GM12891 (cell line): Measurements from ENCODE around the gene C7orf25.

Experiments
- DNase-seq: peaks from one replicate; pipeline ENCODE4 v3.0.0; 2011; ENCODE audit warnings: low spot score; ENCODE audit not compliant: insufficient read length
- FAIRE-seq: peaks from 2 replicates; lab custom pipeline; 2011; peaks lifted over from hg19 to GRCh38; lab: Jason Lieb, UNC
- PAX5 ChIP-seq: IDR thresholded peaks from 2 replicates; pipeline ENCODE4 v1.6.1; 2011; ENCODE audit warnings: low read length, moderate library complexity, mild to moderate bottlenecking; ENCODE audit not compliant: insufficient read depth, severe bottlenecking
- POLR2A ChIP-seq: IDR thresholded peaks from 2 replicates; pipeline ENCODE4 v1.6.1; 2011; ENCODE audit warnings: low read depth, low read length, control low read depth
- POLR2AphosphoS5 ChIP-seq: IDR thresholded peaks from 2 replicates; pipeline ENCODE4 v1.6.1; 2011; ENCODE audit warnings: low read depth, low read length, control low read depth
- POU2F2 ChIP-seq: IDR thresholded peaks from 2 replicates; pipeline ENCODE4 v1.6.1; 2011; ENCODE audit warnings: low read depth, mild to moderate bottlenecking, control low read depth, low read length, moderate library complexity
- SPI1 ChIP-seq: IDR thresholded peaks from 2 replicates; pipeline ENCODE4 v1.6.1; 2011; ENCODE audit warnings: low read depth, low read length, control low read depth
- TAF1 ChIP-seq: IDR thresholded peaks from 2 replicates; pipeline ENCODE4 v1.6.1; 2011; ENCODE audit warnings: low read depth, low read length, control low read depth

The C7orf25 gene

DNA sequence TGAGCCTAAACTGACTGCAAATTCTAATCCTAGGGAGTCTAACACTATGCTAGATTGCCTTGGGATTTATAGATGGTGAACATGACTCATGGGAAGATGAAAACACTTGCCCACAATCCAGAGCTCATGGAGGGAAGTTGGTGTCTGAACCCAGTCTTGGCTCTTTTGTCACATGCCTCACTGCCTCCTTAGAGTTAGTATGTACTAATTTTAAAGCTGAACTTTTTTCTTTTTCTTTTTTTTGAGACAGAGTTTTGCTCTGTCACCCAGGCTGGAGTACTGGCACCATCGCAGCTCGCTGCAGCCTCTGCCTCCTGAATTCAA is 34.7 kb upstream of the C7orf25 start:
- no peak for DNase-seq

DNA sequence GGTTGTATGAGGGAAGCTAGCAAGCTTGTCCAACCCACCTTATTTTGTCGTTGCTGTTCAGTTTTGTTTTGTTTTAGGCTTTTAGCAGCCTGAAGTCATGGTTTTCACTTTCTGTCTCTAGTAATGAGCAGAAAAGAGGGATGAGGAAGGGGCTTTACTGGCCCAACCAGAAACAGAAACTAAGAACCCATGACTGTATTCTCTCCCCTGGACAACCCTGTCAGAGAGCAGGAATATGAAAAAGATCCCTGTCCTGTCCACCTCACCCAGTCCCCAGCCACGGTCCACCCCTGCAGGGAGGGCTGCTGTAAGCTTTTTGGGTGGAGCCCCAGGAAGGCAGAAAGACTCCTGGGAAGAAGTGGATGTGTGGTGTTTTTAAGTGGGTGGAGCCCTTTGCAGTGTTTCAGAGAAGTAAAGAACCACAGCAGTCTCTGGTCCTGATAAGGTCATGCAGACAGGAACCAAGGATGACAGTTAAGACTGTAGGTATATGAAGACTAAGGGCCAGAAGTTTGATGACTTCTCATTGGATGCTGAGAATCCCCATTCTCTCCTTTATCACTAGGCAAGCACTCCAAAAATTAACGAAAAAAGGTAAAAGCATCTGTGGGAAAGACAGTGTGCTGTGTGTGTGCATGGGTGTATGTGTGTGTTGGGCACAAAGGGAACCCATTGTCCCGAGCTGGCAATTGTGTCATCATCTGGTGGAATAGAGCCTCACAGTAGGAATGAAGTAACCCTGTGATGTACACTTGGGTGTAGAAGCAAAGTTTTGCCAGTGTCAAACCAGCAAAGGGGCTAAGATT is 34.2 kb upstream of the C7orf25 start:
- FAIRE-seq (peak; percentile 71), DNase-seq (no peak)

More for the DNA sequence above, 34.7 kb upstream of the C7orf25 start:
- no peak for FAIRE-seq
- TF ChIP-seq POLR2AphosphoS5 (no peak), PAX5 (no peak), POLR2A (no peak), SPI1 (no peak), POU2F2 (no peak)

DNA sequence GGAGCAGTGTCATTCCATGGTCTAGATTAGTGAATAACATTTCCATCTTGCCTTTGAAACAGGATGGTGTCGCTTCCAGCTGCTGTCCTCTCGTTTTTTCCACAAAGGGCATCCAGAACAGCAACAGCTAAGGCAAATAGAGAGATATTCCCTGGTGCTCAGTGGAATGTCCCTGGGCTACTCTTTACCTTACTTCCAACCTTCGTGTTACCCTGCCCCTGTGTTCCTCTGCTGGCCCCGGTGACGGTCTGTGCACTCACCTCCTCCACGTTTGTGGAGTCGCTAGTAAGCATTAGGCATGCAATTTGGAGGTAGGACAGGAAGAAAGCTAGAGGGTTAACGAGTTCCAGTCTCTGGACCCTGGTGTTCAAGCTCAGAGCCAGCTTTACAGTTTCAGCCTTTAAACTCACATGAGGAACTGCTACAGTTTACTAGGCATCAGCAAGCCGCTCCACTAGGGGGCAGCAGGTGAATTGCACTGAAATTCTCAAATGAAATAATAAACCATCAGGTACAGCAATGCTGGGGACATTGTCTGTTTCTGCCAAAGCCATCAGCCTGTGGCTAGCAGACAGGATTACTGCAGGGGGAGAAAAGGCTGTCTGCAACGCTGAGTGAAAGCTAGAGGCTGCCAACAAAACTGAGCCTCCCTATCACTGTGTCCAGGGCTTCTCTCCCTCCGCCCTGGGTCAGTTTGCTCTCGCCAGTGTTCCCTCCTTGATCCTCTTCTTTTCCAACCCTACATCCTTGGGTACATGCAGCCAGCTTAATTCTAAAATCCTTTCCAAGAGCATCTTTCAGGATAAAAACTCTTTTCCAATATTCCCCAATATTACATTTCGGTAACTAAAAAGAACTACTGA is 29.3 kb upstream of the C7orf25 start:
- DNase-seq (peak; percentile 25), FAIRE-seq (peak; percentile 83)
- TF ChIP-seq SPI1 (peak; percentile 68), POLR2A (no peak), POU2F2 (no peak), TAF1 (no peak), PAX5 (no peak), POLR2AphosphoS5 (no peak)

More for the DNA sequence above, 34.2 kb upstream of the C7orf25 start:
- TF ChIP-seq POLR2AphosphoS5 = no peak
- TF ChIP-seq POU2F2 = no peak
- TF ChIP-seq PAX5 = no peak
- no peak for TF ChIP-seq SPI1
- no peak for TF ChIP-seq POLR2A
- TF ChIP-seq TAF1 = no peak

DNA sequence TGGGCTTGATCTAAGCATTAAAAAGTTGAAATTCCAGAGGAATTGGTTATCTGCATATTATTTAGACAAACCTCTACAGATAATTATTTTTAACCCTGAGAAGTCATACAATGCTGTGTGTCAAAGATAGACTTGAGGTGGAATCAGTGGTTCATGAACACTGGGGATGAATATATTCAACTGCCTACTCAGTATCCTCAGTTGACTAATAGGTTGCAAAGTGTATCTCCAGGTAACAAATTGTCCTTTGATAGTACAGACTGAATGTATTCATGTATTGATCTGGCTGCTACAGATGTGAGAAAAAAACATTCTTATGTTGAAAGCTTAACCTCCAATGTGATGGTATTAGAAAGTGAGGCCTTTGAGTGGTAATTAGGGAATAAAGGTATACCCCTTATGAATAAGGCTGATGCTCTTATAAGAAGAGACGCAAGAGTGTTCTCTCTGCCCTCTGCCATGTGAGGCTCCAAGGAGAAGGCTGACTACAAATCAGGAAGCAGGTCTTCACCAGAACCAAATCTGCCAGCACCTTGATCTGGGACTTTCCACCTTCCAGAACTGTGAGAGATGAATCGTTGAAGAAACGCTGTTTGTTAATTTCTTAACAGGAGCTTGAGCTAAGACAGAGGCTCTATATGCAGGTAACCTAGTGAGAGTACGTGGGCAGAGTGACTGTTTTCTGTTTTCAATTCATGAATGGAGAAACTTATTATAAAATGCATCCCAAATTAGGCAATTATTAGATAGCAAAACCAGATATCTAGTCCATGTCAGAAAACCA is 27.8 kb upstream of the C7orf25 start:
- DNase-seq (no peak), FAIRE-seq (no peak)
- TF ChIP-seq POLR2A = no peak; the same call in 1 of the 2 replicates
- TF ChIP-seq POU2F2 = no peak
- TF ChIP-seq POLR2AphosphoS5 = no peak; the same call in 1 of the 2 replicates
- TF ChIP-seq PAX5 = no peak
- no peak for TF ChIP-seq TAF1
- TF ChIP-seq SPI1 = no peak

DNA sequence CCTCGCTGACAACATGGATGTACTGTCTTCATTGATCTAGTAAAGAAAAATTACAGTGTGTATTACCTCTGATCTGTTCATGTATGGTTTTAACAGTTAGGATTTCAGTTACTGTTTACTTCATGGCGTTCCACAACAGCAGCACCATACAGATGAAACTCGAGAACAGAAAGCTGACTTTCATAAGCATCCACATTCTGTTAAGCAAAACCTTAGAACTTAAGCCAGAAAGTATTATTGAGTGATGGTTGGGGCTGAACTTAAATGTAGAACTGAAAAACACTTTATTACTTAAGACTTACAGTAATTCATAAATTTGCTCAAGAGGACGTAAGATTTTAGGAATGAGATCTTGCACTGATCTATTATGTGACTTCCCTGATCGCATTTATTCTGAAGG is 24.0 kb upstream of the C7orf25 start:
- TF ChIP-seq TAF1 (no peak), POLR2AphosphoS5 (no peak), POU2F2 (no peak), SPI1 (no peak), POLR2A (no peak), PAX5 (no peak)
- no peak for DNase-seq
- no peak for FAIRE-seq

DNA sequence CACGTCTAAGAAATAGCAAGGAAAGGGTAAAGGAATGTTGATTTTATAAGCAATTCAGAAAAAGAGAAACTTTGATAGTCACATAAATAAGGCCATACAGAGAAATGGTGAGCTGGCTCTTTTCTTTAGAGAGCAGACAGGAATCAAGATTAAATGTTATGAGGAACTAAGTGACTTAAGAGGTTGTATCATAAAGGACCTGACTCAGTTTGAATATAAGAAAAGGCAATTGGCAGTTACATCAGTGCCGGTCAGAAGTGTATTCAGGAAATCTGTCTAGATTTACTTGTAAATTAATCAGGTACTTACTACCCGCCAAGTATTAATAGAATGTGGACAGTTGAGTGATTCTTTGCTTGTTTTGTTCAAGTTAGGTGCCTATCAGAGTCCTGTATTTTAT is 22.4 kb upstream of the C7orf25 start:
- TF ChIP-seq SPI1 = no peak
- no peak for TF ChIP-seq POU2F2
- no peak for TF ChIP-seq POLR2AphosphoS5
- no peak for TF ChIP-seq TAF1
- TF ChIP-seq PAX5 = no peak
- no peak for TF ChIP-seq POLR2A
- DNase-seq = no peak
- no peak for FAIRE-seq

DNA sequence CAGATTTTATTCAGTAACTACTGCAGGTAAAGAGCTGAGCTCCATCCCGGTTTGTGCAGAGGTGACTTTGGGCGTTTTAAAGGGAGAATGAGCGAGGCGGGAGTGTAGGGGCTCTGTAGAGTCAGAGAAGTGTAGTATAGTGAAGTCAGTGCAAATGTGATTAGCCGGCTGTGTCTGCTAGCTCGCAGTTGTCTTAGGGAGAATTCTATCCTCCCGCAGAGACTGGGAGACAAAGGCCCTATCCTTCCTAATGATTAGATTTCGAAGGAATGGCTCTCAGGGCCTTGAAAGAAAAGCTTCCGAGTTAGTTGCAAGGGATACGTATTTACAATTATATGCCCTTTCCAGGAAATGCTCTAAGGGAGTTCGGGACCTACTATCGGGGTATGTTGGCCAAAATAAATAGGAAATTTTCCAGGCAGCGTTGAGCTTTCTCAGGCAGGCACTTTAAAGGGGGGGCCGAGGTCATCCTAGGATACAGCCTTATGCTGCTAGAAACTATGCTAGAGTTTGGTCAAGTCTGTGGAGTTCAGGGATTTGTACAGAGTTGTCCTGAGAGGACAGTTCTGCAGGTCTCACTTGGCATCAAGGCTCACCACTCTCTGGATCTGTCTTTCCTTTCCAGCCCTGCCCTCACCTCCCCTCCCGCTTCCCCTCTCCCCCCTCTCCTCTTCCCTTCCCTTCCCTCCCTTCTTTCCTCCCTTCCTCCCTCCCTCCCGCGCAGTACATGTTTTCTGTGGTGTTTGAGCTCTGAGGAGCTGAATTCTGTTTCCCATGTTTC is 21.1 kb upstream of the C7orf25 start:
- DNase-seq = no peak
- FAIRE-seq = peak; percentile 9
- TF ChIP-seq POLR2A = no peak
- TF ChIP-seq TAF1 = no peak

DNA sequence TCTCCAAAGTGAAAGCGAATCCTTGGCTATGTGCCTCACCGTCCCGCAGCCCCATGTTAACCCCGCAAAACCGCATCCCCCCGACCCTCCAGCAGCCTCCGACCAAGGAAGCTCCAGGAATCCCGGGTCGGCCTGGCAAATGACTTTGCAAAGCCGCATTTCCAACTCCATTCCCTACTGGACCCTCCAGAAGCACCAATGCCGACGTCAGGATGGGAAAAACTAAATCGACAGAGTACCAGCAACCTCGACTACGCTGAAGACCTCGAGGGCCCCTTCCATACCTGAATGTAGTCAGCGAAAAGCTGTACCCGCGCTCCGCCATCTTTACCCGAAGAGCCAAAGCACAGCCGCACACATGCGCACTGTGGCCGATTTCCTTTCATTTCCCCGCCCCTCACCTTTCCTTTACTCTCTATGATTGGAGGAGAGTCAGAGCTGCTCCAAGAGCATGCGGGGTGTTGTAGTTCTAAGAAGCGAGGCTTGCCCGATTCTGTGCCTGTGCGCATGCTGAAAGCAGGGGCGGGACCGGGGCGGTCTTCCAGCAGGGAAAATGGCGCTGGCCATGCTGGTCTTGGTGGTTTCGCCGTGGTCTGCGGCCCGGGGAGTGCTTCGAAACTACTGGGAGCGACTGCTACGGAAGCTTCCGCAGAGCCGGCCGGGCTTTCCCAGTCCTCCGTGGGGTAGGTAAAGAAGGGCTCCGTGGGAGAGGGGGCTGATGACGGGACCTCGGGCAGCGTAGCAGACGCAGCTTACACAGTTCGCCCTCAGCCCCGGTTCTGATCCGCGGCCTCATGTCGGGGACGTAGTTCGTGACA is 20.2 kb upstream of the C7orf25 start, which contains the start of the genes MRPL32 and PSMA2:
Gene MRPL32, plus strand, starts transcription at position 543 of the 818 bp plus-strand sequence. Its CDS starts 11 bp downstream, at position 554.
Gene PSMA2, minus strand, starts transcription at position 341 of the 818 bp plus-strand sequence. Its CDS starts 16 bp downstream, at position 325.
- peak; percentile 75 for DNase-seq
- TF ChIP-seq TAF1 (peak; percentile 97), POLR2A (peak; percentile 92), POU2F2 (peak; percentile 75), SPI1 (no peak), POLR2AphosphoS5 (peak; percentile 84; the same call in 1 of the 2 replicates), PAX5 (no peak)
- peak; percentile 94 for FAIRE-seq
